WTC11 (cell line): ENCODE measurements around the gene CHMP1B. TPM values are rescaled to one million over a fixed set of nuclear protein-coding genes. Genes with fewer than 3 reads are reported as not detected.
"Not testable (repeated sequence)": the region's sequence is repeated elsewhere in the genome, so short reads cannot be mapped to it uniquely, and the experiment has no call there.

Experiments
- ATAC-seq: fragments of 200-7000 bp; cut with Tn5 transposase; 2 replicates; pipeline ENCODE4 v1.10.0; 2021; ENCODE audit warnings: mild to moderate bottlenecking, moderate library complexity
- CTCF ChIA-PET: fragments of 300-600 bp; sonication (Branson Sonifier 250); formaldehyde crosslinking; loops from one replicate; lab custom pipeline; 2021; ENCODE audit warnings: antibody characterized with exemption; lab: Charles Lee
- POLR2A ChIA-PET: fragments of 350-600 bp; sonication (Branson Sonifier 250); formaldehyde crosslinking; loops from one replicate; lab custom pipeline; 2021; ENCODE audit warnings: antibody characterized with exemption; lab: Charles Lee
- DNase-seq: peaks from one replicate; pipeline ENCODE4 v3.0.0; 2021; ENCODE audit warnings: low spot score
- H3K27ac Mint-ChIP-seq: 2 replicates; pipeline ENCODE4 v1.8.0; 2021; ENCODE audit warnings: mixed read lengths
- H3K27me3 Mint-ChIP-seq: 2 replicates; pipeline ENCODE4 v1.8.0; 2021; ENCODE audit warnings: low read depth, mild to moderate bottlenecking, moderate library complexity, mixed read lengths
- H3K36me3 Mint-ChIP-seq: 2 replicates; pipeline ENCODE4 v1.8.0; 2021; ENCODE audit warnings: mixed read lengths
- H3K4me1 Mint-ChIP-seq: 2 replicates; pipeline ENCODE4 v1.8.0; 2022; ENCODE audit warnings: mixed read lengths
- H3K4me3 Mint-ChIP-seq: 2 replicates; pipeline ENCODE4 v1.8.0; 2021; ENCODE audit warnings: mild to moderate bottlenecking, moderate library complexity, mixed read lengths
- H3K9me3 Mint-ChIP-seq: 2 replicates; pipeline ENCODE4 v1.8.0; 2021; ENCODE audit warnings: mixed read lengths
- ATF1 ChIP-seq: sonication (generic); formaldehyde crosslinking; IDR thresholded peaks from 2 replicates; pipeline ENCODE4 v1.8.1; 2023; ENCODE audit warnings: mild to moderate bottlenecking, moderate library complexity, missing genetic modification reagents
- CREB1 ChIP-seq: sonication (generic); formaldehyde crosslinking; IDR thresholded peaks from 2 replicates; pipeline ENCODE4 v1.8.0; 2023; ENCODE audit warnings: mild to moderate bottlenecking, missing genetic modification reagents
- CREM ChIP-seq: sonication (generic); formaldehyde crosslinking; IDR thresholded peaks from 2 replicates; pipeline ENCODE4 v1.8.1; 2022; ENCODE audit warnings: mild to moderate bottlenecking, missing genetic modification reagents, moderate library complexity
- E2F1 ChIP-seq: sonication (generic); formaldehyde crosslinking; IDR thresholded peaks from 2 replicates; pipeline ENCODE4 v1.8.0; 2022; ENCODE audit warnings: mild to moderate bottlenecking, missing genetic modification reagents
- ESRRA ChIP-seq: sonication (generic); formaldehyde crosslinking; IDR thresholded peaks from 2 replicates; pipeline ENCODE4 v1.8.1; 2022; ENCODE audit warnings: mild to moderate bottlenecking, missing genetic modification reagents, borderline replicate concordance
- ETV6 ChIP-seq: sonication (generic); formaldehyde crosslinking; IDR thresholded peaks from 2 replicates; pipeline ENCODE4 v1.8.1; 2022; ENCODE audit warnings: mild to moderate bottlenecking, missing genetic modification reagents
- HMGA2 ChIP-seq: fragments of 250-450 bp; sonication (Bioruptor Pico); IDR thresholded peaks from 2 replicates; pipeline ENCODE4 v1.4.0; 2021; ENCODE audit warnings: mild to moderate bottlenecking, moderate library complexity
- KAT7 ChIP-seq: sonication (generic); formaldehyde crosslinking; IDR thresholded peaks from 2 replicates; pipeline ENCODE4 v1.8.1; 2023; ENCODE audit warnings: missing genetic modification reagents, mild to moderate bottlenecking, borderline replicate concordance
- NFE2L1 ChIP-seq: sonication (generic); formaldehyde crosslinking; IDR thresholded peaks from 2 replicates; pipeline ENCODE4 v1.8.1; 2023; ENCODE audit warnings: missing genetic modification reagents
- NR2C2 ChIP-seq: sonication (generic); formaldehyde crosslinking; IDR thresholded peaks from 2 replicates; pipeline ENCODE4 v1.8.0; 2022; ENCODE audit warnings: mild to moderate bottlenecking, missing genetic modification reagents
- SOX15 ChIP-seq: fragments of 250-450 bp; sonication (Bioruptor Pico); IDR thresholded peaks from 2 replicates; pipeline ENCODE4 v1.9.0; 2021; ENCODE audit warnings: mild to moderate bottlenecking
- SP1 ChIP-seq: sonication (generic); formaldehyde crosslinking; conservative IDR thresholded peaks from 2 replicates; pipeline ENCODE4 v1.8.1; 2022; ENCODE audit warnings: missing genetic modification reagents
- TP53 ChIP-seq: sonication (generic); formaldehyde crosslinking; IDR thresholded peaks from 2 replicates; pipeline ENCODE4 v1.8.1; 2023; ENCODE audit warnings: mild to moderate bottlenecking, missing genetic modification reagents
- USF1 ChIP-seq: sonication (generic); formaldehyde crosslinking; IDR thresholded peaks from 2 replicates; pipeline ENCODE4 v1.8.0; 2022; ENCODE audit warnings: mild to moderate bottlenecking, missing genetic modification reagents
- USF2 ChIP-seq: sonication (generic); formaldehyde crosslinking; IDR thresholded peaks from 2 replicates; pipeline ENCODE4 v1.8.1; 2023; ENCODE audit warnings: mild to moderate bottlenecking, missing genetic modification reagents, moderate library complexity
- ZBTB21 ChIP-seq: sonication (generic); formaldehyde crosslinking; IDR thresholded peaks from 2 replicates; pipeline ENCODE4 v1.8.1; 2023; ENCODE audit warnings: mild to moderate bottlenecking, missing genetic modification reagents, borderline replicate concordance
- ZNF263 ChIP-seq: sonication (generic); formaldehyde crosslinking; IDR thresholded peaks from 2 replicates; pipeline ENCODE4 v1.8.1; 2022; ENCODE audit warnings: low read depth, mild to moderate bottlenecking, moderate library complexity, missing genetic modification reagents
- total RNA-seq: library from RNA; stranded (reverse); gene quantifications from 3 replicates; pipeline ENCODE4 v1.2.3, GENCODE V29; 2021
- TF ChIP-seq, protein P1 (sequence below): sonication (generic); formaldehyde crosslinking; conservative IDR thresholded peaks from 2 replicates; pipeline ENCODE4 v1.8.1; 2023; ENCODE audit warnings: mild to moderate bottlenecking, low read depth, missing genetic modification reagents, moderate library complexity
- TF ChIP-seq, protein P2 (sequence below): sonication (generic); formaldehyde crosslinking; IDR thresholded peaks from 2 replicates; pipeline ENCODE4 v1.8.1; 2022; ENCODE audit warnings: low read depth, mild to moderate bottlenecking, moderate library complexity, missing genetic modification reagents, borderline replicate concordance
- TF ChIP-seq, protein P3 (sequence below): sonication (generic); formaldehyde crosslinking; conservative IDR thresholded peaks from 2 replicates; pipeline ENCODE4 v1.8.1; 2022; ENCODE audit warnings: mild to moderate bottlenecking, missing genetic modification reagents
- TF ChIP-seq, protein P4 (sequence below): sonication (generic); formaldehyde crosslinking; IDR thresholded peaks from 2 replicates; pipeline ENCODE4 v1.8.0; 2022; ENCODE audit warnings: mild to moderate bottlenecking, missing genetic modification reagents

CHMP1B gene
- total RNA-seq, 1 experiment from 2014 or later = 37.2 TPM

DNA sequence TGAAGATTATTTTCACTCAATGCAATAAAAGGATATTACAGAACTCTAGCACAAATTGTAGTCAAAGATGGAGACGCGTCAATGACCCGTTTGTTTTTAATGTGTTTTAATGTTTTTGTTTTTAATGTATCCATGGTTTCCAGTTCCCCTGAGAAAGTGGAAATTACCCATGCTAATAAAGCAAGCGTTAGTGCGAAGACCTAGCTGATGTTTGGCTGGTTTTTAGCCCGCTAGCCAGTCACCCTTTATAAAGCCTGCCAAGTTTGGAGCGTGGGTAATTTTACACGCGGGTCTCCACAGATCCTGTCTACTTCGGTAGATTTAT, 430 bp upstream of the CHMP1B start (continued):
- TF ChIP-seq CREB1 (CRISPR knock-in tag) = no peak
- TF ChIP-seq USF1 (CRISPR knock-in tag) = no peak
- no peak for TF ChIP-seq E2F1 (CRISPR knock-in tag)
- TF ChIP-seq, protein P1, sequence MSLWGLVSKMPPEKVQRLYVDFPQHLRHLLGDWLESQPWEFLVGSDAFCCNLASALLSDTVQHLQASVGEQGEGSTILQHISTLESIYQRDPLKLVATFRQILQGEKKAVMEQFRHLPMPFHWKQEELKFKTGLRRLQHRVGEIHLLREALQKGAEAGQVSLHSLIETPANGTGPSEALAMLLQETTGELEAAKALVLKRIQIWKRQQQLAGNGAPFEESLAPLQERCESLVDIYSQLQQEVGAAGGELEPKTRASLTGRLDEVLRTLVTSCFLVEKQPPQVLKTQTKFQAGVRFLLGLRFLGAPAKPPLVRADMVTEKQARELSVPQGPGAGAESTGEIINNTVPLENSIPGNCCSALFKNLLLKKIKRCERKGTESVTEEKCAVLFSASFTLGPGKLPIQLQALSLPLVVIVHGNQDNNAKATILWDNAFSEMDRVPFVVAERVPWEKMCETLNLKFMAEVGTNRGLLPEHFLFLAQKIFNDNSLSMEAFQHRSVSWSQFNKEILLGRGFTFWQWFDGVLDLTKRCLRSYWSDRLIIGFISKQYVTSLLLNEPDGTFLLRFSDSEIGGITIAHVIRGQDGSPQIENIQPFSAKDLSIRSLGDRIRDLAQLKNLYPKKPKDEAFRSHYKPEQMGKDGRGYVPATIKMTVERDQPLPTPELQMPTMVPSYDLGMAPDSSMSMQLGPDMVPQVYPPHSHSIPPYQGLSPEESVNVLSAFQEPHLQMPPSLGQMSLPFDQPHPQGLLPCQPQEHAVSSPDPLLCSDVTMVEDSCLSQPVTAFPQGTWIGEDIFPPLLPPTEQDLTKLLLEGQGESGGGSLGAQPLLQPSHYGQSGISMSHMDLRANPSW (CRISPR knock-in tag) = no peak
- TF ChIP-seq, protein P2, sequence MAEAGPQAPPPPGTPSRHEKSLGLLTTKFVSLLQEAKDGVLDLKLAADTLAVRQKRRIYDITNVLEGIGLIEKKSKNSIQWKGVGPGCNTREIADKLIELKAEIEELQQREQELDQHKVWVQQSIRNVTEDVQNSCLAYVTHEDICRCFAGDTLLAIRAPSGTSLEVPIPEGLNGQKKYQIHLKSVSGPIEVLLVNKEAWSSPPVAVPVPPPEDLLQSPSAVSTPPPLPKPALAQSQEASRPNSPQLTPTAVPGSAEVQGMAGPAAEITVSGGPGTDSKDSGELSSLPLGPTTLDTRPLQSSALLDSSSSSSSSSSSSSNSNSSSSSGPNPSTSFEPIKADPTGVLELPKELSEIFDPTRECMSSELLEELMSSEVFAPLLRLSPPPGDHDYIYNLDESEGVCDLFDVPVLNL (CRISPR knock-in tag) = no peak
- TF ChIP-seq, protein P3, sequence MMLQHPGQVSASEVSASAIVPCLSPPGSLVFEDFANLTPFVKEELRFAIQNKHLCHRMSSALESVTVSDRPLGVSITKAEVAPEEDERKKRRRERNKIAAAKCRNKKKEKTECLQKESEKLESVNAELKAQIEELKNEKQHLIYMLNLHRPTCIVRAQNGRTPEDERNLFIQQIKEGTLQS (CRISPR knock-in tag) = no peak
- TF ChIP-seq, all 79 proteins: peak for 0

- POLR2A ChIA-PET = no interaction called here
- CTCF ChIA-PET = interaction anchor here (0.9 kb wide), 1 partner anchor 119 kb away, joined by 3 read pairs; no protein-coding TSS in a partner anchor
Measured at GRCh38 chr18:11851806-11852337, 659 bp downstream of the CHMP1B start.

GRCh38 chr18:11854554-11854953, 3.3 kb downstream of the CHMP1B start:
- H3K36me3 Mint-ChIP-seq, H3K27me3 Mint-ChIP-seq, CTCF ChIA-PET, H3K9me3 Mint-ChIP-seq, H3K4me3 Mint-ChIP-seq, ATAC-seq, DNase-seq, POLR2A ChIA-PET: not testable (repeated sequence)
- Mint-ChIP-seq H3K4me1 (peaks cover 62% of the 10 kb centered on the region), H3K27ac (peak overlapping the region; percentile 87)

More at GRCh38 chr18:11851806-11852337, 659 bp downstream of the CHMP1B start:
- Mint-ChIP-seq H3K4me3 (peak overlapping the region; percentile 100), H3K36me3 (peaks cover 2% of the 10 kb centered on the region; the same call in 1 of the 2 replicates), H3K9me3 (no peaks in the 10 kb centered on the region), H3K4me1 (peaks cover 36% of the 10 kb centered on the region), H3K27me3 (no peaks in the 10 kb centered on the region), H3K27ac (peak overlapping the region; percentile 100)
- ATAC-seq (peak; percentile 7; the same call in 1 of the 2 replicates), DNase-seq (peak; percentile 30)
- TF ChIP-seq HMGA2 (CRISPR knock-in tag) = no peak
- TF ChIP-seq ESRRA (CRISPR knock-in tag) = 0 out of 2 replicates have a peak, but pooled peaks have one; percentile 30
- TF ChIP-seq NR2C2 (CRISPR knock-in tag) = no peak

- ChIA-PET POLR2A (no interaction called here), CTCF (no interaction called here)
- no peaks in the 10 kb centered on the region for H3K36me3 Mint-ChIP-seq
- H3K4me1 Mint-ChIP-seq = peaks cover 50% of the 10 kb centered on the region
- no peak overlapping the region for H3K4me3 Mint-ChIP-seq
- H3K9me3 Mint-ChIP-seq = no peaks in the 10 kb centered on the region
- no peaks in the 10 kb centered on the region for H3K27me3 Mint-ChIP-seq
- H3K27ac Mint-ChIP-seq = peak overlapping the region; percentile 95
- DNase-seq (no peak), ATAC-seq (peak; percentile 65)
- TF ChIP-seq CREM (CRISPR knock-in tag) (no peak), SOX15 (CRISPR knock-in tag) (no peak), ZNF263 (CRISPR knock-in tag) (no peak), ZBTB21 (CRISPR knock-in tag) (no peak), KAT7 (CRISPR knock-in tag) (no peak), ATF1 (CRISPR knock-in tag) (no peak), NFE2L1 (CRISPR knock-in tag) (peak; percentile 87), TP53 (CRISPR knock-in tag) (no peak), USF2 (peak; percentile 49; the same call in 1 of the 2 replicates), ETV6 (CRISPR knock-in tag) (no peak), SP1 (CRISPR knock-in tag) (no peak)
- TF ChIP-seq, protein P4, sequence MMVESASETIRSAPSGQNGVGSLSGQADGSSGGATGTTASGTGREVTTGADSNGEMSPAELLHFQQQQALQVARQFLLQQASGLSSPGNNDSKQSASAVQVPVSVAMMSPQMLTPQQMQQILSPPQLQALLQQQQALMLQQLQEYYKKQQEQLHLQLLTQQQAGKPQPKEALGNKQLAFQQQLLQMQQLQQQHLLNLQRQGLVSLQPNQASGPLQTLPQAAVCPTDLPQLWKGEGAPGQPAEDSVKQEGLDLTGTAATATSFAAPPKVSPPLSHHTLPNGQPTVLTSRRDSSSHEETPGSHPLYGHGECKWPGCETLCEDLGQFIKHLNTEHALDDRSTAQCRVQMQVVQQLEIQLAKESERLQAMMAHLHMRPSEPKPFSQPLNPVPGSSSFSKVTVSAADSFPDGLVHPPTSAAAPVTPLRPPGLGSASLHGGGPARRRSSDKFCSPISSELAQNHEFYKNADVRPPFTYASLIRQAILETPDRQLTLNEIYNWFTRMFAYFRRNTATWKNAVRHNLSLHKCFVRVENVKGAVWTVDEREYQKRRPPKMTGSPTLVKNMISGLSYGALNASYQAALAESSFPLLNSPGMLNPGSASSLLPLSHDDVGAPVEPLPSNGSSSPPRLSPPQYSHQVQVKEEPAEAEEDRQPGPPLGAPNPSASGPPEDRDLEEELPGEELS = no peak
Measured at GRCh38 chr18:11857177-11857887, 6.1 kb downstream of the CHMP1B start.
